GM18951 (cell line): ENCODE measurements around the gene ZDHHC4.
A peak's percentile ranks its signal among the peaks of the same experiment; 100 is the strongest.
"Not testable (repeated sequence)": the region's sequence is repeated elsewhere in the genome, so short reads cannot be mapped to it uniquely, and the experiment has no call there.

Experiments
- POLR2A ChIP-seq: IDR thresholded peaks from 4 replicates; pipeline ENCODE4 v1.6.1; 2011; ENCODE audit warnings: mild to moderate bottlenecking; ENCODE audit not compliant: insufficient read length, insufficient read depth; ENCODE audit errors: extremely low read depth
- in situ Hi-C: fragments of 300-500 bp; cut with MboI; formaldehyde crosslinking; loops from one replicate; pipeline ENCODE4 v1.12.0; 2022; ENCODE audit warnings: low sequenced_read_pairs, mixed read lengths, inconsistent platforms; ENCODE audit not compliant: unreplicated experiment

The ZDHHC4 gene

GRCh38 chr7:6576024-6576866, 1.0 kb upstream of the ZDHHC4 start:
- TF ChIP-seq POLR2A = no peak
- in situ Hi-C loops = no loop called here

- in situ Hi-C loops = not testable (repeated sequence)
Measured at GRCh38 chr7:6576867-6577368, 336 bp upstream of the ZDHHC4 start.

- in situ Hi-C loops = no loop called here
- no peak for TF ChIP-seq POLR2A
Measured at GRCh38 chr7:6578114-6579084, 1.1 kb downstream of the ZDHHC4 start.

- no peak for TF ChIP-seq POLR2A
- in situ Hi-C loops = no loop called here
Measured at GRCh38 chr7:6579446-6579845, 2.2 kb downstream of the ZDHHC4 start.

- in situ Hi-C loops = not testable (repeated sequence)
Measured at GRCh38 chr7:6585746-6586432, 8.6 kb downstream of the ZDHHC4 start.

GRCh38 chr7:6588566-6588965, 11.3 kb downstream of the ZDHHC4 start:
- in situ Hi-C loops = no loop called here
- no peak for TF ChIP-seq POLR2A

GRCh38 chr7:6589151-6589828, 12.0 kb downstream of the ZDHHC4 start:
- no peak for TF ChIP-seq POLR2A
- in situ Hi-C loops = no loop called here

GRCh38 chr7:6589829-6590644, 12.8 kb downstream of the ZDHHC4 start, which contains the start of gene INTS15:
INTS15 (plus strand) TSS chr7:6590021; CDS start chr7:6590284, 263 bp downstream.
- peak; percentile 97 for TF ChIP-seq POLR2A
- in situ Hi-C loops = no loop called here

- in situ Hi-C loops = no loop called here
- TF ChIP-seq POLR2A = no peak
Measured at GRCh38 chr7:6590645-6591110, 13.4 kb downstream of the ZDHHC4 start.

GRCh38 chr7:6600093-6600492, 22.8 kb downstream of the ZDHHC4 start:
- TF ChIP-seq POLR2A = no peak
- in situ Hi-C loops = no loop called here

GRCh38 chr7:6604458-6604857, 27.2 kb downstream of the ZDHHC4 start:
- in situ Hi-C loops = no loop called here
- no peak for TF ChIP-seq POLR2A

GRCh38 chr7:6606866-6607583, 29.8 kb downstream of the ZDHHC4 start:
- in situ Hi-C loops = no loop called here
- TF ChIP-seq POLR2A = no peak
